Stimulated activated CD4-positive, alpha-beta T cell treated with anti-CD3 and anti-CD28 coated beads, TNF-alpha, amount 100 ng/mL, for 24 hours (primary cell): Measurements from ENCODE around the gene GNG12.

ENCODE experiments used
- DNase-seq, 3 experiments: peaks; one replicate each; pipeline ENCODE4 v3.0.0-alpha.2; 2020; ENCODE audit warnings: low read depth in 3 of 3

GNG12 gene

DNA sequence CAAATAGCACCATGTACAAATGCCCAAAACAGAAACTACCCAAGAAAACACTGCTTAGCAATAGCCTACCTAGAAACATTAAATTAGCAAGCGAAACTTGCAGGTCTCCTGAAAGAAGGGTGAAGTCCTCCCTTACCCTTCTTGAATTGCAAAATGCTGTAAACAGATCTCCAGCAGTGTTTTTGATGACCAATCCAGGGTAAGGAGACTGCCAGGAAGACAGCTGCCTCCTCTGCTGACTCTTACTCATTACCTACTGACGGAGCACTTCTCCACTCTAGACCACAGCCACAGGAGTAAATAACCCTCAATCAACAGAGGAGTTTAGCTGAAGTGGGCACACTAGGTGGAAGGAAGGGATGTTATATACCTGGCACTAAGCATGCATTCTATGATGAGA lies 180.5 kb downstream of the GNG12 start:
- no peak for DNase-seq
